ENCODE data around the gene PEX11B. TPM values are rescaled to one million over a fixed set of nuclear protein-coding genes. Genes with fewer than 3 reads are reported as not detected.
A peak's percentile ranks its signal among the peaks of the same experiment; 100 is the strongest.

PEX11B gene
- total and polyA plus RNA-seq, 2 donors (not counting 3 experiments of a cell fraction or from before 2014, with no cell fraction given) = 30.5 to 42.5 TPM

DNA sequence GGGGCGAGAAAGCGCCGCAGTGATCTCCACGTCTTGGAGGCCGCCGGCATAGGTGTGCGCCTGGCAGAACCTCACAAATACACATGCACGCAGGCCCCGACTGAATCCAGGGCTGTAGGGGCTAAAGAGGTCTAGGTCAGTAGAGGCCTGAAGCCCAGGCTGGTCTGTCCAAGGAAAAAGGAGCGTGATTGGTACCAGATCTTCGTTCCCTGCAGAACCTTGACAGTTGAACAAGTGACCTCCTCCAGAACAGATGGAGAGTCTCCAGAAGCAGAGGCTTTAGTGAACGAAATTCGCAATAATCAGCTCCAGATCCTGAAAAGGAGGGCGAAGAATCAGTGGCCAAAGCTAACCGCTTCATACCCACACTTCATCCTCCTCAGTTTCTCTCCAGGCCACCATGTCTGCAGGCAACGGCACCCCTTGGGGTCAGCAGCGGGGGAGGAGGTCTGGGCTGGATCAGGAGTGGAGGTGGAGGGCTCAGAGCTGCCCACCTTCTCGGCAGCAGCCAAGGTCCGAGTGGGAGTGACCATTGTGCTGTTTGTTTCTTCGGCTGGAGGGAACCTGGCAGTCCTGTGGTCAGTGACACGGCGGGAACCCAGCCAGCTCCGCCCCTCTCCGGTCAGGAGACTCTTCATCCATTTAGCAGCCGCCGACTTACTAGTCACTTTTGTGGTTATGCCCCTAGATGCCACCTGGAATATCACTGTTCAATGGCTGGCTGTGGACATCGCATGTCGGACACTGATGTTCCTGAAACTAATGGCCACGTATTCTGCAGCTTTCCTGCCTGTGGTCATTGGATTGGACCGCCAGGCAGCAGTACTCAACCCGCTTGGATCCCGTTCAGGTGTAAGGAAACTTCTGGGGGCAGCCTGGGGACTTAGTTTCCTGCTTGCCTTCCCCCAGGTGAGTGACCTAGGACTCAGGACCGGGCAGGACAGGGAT lies 749 bp upstream of the PEX11B start:
- TF ChIP-seq JUN (IDR thresholded peaks at IDR 0.05; ENCODE audit: borderline replicate concordance, insufficient read depth, insufficient read length, low read depth) = no peak
- no peak for TF ChIP-seq POLR2AphosphoS5 (IDR thresholded peaks at IDR 0.05; ENCODE audit: insufficient read depth, low read depth, low read length)
- no peak for TF ChIP-seq EZH2 (IDR thresholded peaks at IDR 0.05; ENCODE audit: borderline replicate concordance, low read depth, low read length, severe bottlenecking)
- TF ChIP-seq MYC (IDR thresholded peaks at IDR 0.05; ENCODE audit: low read depth, low read length) = no peak
- TF ChIP-seq POLR2A (IDR thresholded peaks at IDR 0.05; ENCODE audit: low read depth, low read length) = no peak
- TF ChIP-seq, protein P1, sequence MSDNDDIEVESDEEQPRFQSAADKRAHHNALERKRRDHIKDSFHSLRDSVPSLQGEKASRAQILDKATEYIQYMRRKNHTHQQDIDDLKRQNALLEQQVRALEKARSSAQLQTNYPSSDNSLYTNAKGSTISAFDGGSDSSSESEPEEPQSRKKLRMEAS (IDR thresholded peaks at IDR 0.05; ENCODE audit: insufficient read depth, insufficient read length) = no peak
- TF ChIP-seq FOS (IDR thresholded peaks at IDR 0.05; ENCODE audit: borderline replicate concordance, insufficient read depth, low read length) = no peak
- TF ChIP-seq, protein P2, sequence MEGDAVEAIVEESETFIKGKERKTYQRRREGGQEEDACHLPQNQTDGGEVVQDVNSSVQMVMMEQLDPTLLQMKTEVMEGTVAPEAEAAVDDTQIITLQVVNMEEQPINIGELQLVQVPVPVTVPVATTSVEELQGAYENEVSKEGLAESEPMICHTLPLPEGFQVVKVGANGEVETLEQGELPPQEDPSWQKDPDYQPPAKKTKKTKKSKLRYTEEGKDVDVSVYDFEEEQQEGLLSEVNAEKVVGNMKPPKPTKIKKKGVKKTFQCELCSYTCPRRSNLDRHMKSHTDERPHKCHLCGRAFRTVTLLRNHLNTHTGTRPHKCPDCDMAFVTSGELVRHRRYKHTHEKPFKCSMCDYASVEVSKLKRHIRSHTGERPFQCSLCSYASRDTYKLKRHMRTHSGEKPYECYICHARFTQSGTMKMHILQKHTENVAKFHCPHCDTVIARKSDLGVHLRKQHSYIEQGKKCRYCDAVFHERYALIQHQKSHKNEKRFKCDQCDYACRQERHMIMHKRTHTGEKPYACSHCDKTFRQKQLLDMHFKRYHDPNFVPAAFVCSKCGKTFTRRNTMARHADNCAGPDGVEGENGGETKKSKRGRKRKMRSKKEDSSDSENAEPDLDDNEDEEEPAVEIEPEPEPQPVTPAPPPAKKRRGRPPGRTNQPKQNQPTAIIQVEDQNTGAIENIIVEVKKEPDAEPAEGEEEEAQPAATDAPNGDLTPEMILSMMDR (IDR thresholded peaks at IDR 0.05; ENCODE audit: extremely low read depth in 1 of 2, insufficient read depth in 1 of 2, low read depth in 1 of 2, low read length in 2 of 2) = no peak
- TF ChIP-seq GATA2 (IDR thresholded peaks at IDR 0.05; ENCODE audit: insufficient read depth, insufficient read length, low read depth, low read length) = no peak
- H3K36me3 ChIP-seq (ENCODE audit: control insufficient read depth in 2 of 2, extremely low read depth in 1 of 2, insufficient read depth in 2 of 2, low read length in 2 of 2) = peaks cover 2 to 3% of the 10 kb centered on the region in 2 experiments
- H3K4me1 ChIP-seq (ENCODE audit: control insufficient read depth, extremely low read depth, insufficient read depth, low read length) = peaks cover 16% of the 10 kb centered on the region
- H3K9me1 ChIP-seq (replicated peaks; ENCODE audit: control insufficient read depth, extremely low read depth, insufficient read depth, low read length) = no peaks in the 10 kb centered on the region
- H3K4me2 ChIP-seq (ENCODE audit: insufficient read depth, low read length) = peak overlapping the region; percentile 77
- no peaks in the 10 kb centered on the region for H4K20me1 ChIP-seq (replicated peaks; ENCODE audit: control insufficient read depth, extremely low read depth, insufficient read depth, low read length)
- ChIA-PET CTCF (interaction anchor here (0.7 to 1.9 kb wide), 10 partner anchors 8 to 88 kb away, joined by 3 to 28 read pairs (median 6); partner anchors contain the start of genes ANKRD34A, ITGA10, LIX1L and NUDT17), POLR2A (interaction anchor here (0.7 to 1.5 kb wide), 6 partner anchors 8 to 82 kb away, joined by 3 to 6 read pairs (median 3); partner anchors contain the start of genes LIX1L, PIAS3 and RBM8A)
- DNase-seq (ENCODE audit: low read depth, low spot score) (peak; percentile 68), FAIRE-seq (peak; percentile 78)
- dilution Hi-C loops (cut with MboI; ENCODE audit: extremely low pct_ligation_motif_present, low sequenced_read_pairs) = no loop called here
- H2AFZ ChIP-seq (ENCODE audit: low read depth, low read length) = peak overlapping the region; percentile 26
- peak overlapping the region; percentile 45 to 77 (median 62) for H3K4me3 ChIP-seq (replicated peaks in 1 of 3; ENCODE audit: insufficient read depth in 1 of 3, low read depth in 1 of 3, low read length in 3 of 3)
- peaks cover 7% of the 10 kb centered on the region for H3K79me2 ChIP-seq (ENCODE audit: control insufficient read depth, insufficient read depth, low read length)
- H3K27me3 ChIP-seq (ENCODE audit: control insufficient read depth in 2 of 2, insufficient read depth in 2 of 2, low read length in 2 of 2) = no peaks in the 10 kb centered on the region
- H3K9me3 ChIP-seq (replicated peaks; ENCODE audit: control insufficient read depth, insufficient read depth, low read length) = no peaks in the 10 kb centered on the region
- H3K9ac ChIP-seq (replicated peaks; ENCODE audit: extremely low read depth, insufficient read depth, low read length) = peak overlapping the region; percentile 76
- H3K27ac ChIP-seq (ENCODE audit: insufficient read depth, low read depth, low read length) = peak overlapping the region; percentile 19
- intact Hi-C loops (cut with micrococcal nuclease) = loop anchor here (2.0 kb wide), 2 partner anchors 38 to 60 kb away; partner anchors contain the start of gene PIAS3
- BruUV-seq (replicated peaks) = no TSS peak

All from endothelial cell of umbilical vein (primary cell).